SH-SY5Y (cell line): ENCODE data around the gene GAN.

Experiments
- GATA2 ChIP-seq: IDR thresholded peaks from 2 replicates; pipeline ENCODE4 v1.6.1; 2011; ENCODE audit warnings: mild to moderate bottlenecking, low read depth, low read length
- GATA3 ChIP-seq: IDR thresholded peaks from 2 replicates; pipeline ENCODE4 v1.6.1; 2011; ENCODE audit warnings: low read depth, mild to moderate bottlenecking, low read length, moderate library complexity

GRCh38 chr16:81347425-81347824 is 32.7 kb downstream of the GAN start:
- TF ChIP-seq GATA2: no peak
- TF ChIP-seq GATA3: no peak
